Ovary (tissue), 3 donors: ENCODE results near the gene DUX4.
"Not testable (repeated sequence)": the region's sequence is repeated elsewhere in the genome, so short reads cannot be mapped to it uniquely, and the experiment has no call there.

ENCODE experiments used
- CTCF ChIP-seq, 3 donors: fragments of 450-650 bp in 2 of 3; fragments of 200-600 bp in 1 of 3; IDR thresholded peaks; one replicate each; pipeline versions ENCODE4 v1.5.1 to v1.8.0; 2016 to 2022; ENCODE audit warnings: antibody characterized with exemption in 3 of 3, mild to moderate bottlenecking in 1 of 3
- POLR2A ChIP-seq: fragments of 450-650 bp; IDR thresholded peaks from one replicate; pipeline ENCODE4 v1.6.1; 2017; ENCODE audit warnings: antibody characterized with exemption, mild to moderate bottlenecking, moderate library complexity
- donor health status: DM: no; HTN: no; CAD: no.

GRCh38 chr4:190179740-190180094 lies 6.1 kb downstream of the DUX4 start:
- TF ChIP-seq POLR2A; CTCF (IDR thresholded peaks at IDR 0.05): not testable (repeated sequence)
